MM.1S (cell line): ENCODE measurements around the gene CPEB3.

Experiments
- DNase-seq: peaks from one replicate; pipeline ENCODE4 v3.0.0-alpha.2; 2015
- H2AFZ ChIP-seq: fragments of 300-600 bp; sonication (generic); 2 replicates; pipeline ENCODE4 v1.6.0; 2016; ENCODE audit warnings: antibody characterized with exemption, low read length
- H3F3A ChIP-seq: fragments of 300-600 bp; sonication (generic); 2 replicates; pipeline ENCODE4 v1.6.1; 2016; ENCODE audit warnings: mild to moderate bottlenecking, antibody characterized with exemption, low read length, moderate library complexity, mixed read lengths; ENCODE audit not compliant: insufficient read depth
- H3K27ac ChIP-seq: fragments of 300-600 bp; sonication (generic); 2 replicates; pipeline ENCODE4 v1.5.1; 2016; ENCODE audit warnings: mild to moderate bottlenecking, low read length
- H3K27me3 ChIP-seq: fragments of 300-600 bp; sonication (generic); replicated peaks from 2 replicates; pipeline ENCODE4 v1.6.0; 2016; ENCODE audit warnings: low read length; ENCODE audit not compliant: insufficient read depth
- H3K36me3 ChIP-seq: fragments of 300-600 bp; sonication (generic); replicated peaks from 2 replicates; pipeline ENCODE4 v1.6.1; 2016; ENCODE audit warnings: mild to moderate bottlenecking, low read length, mixed read lengths; ENCODE audit not compliant: insufficient read depth
- H3K4me1 ChIP-seq: fragments of 300-600 bp; sonication (generic); 2 replicates; pipeline ENCODE4 v1.6.1; 2016; ENCODE audit warnings: low read length, mixed read lengths
- H3K4me2 ChIP-seq: fragments of 300-600 bp; sonication (generic); 2 replicates; pipeline ENCODE4 v1.6.0; 2016; ENCODE audit warnings: low read depth, low read length
- H3K4me3 ChIP-seq: fragments of 300-600 bp; sonication (generic); 2 replicates; pipeline ENCODE4 v1.5.1; 2016; ENCODE audit warnings: low read length, mixed read lengths
- H3K79me2 ChIP-seq: fragments of 300-600 bp; sonication (generic); 2 replicates; pipeline ENCODE4 v1.6.1; 2016; ENCODE audit warnings: mixed run types, low read length, mixed read lengths
- H3K9ac ChIP-seq: fragments of 300-600 bp; sonication (generic); 2 replicates; pipeline ENCODE4 v1.6.1; 2016; ENCODE audit warnings: low read length, mixed read lengths
- H3K9me2 ChIP-seq: fragments of 300-600 bp; sonication (generic); replicated peaks from 2 replicates; pipeline ENCODE4 v1.6.1; 2016; ENCODE audit warnings: mild to moderate bottlenecking, low read length, mixed read lengths; ENCODE audit not compliant: insufficient read depth
- H3K9me3 ChIP-seq: fragments of 300-600 bp; sonication (generic); replicated peaks from 2 replicates; pipeline ENCODE4 v1.6.1; 2016; ENCODE audit warnings: mild to moderate bottlenecking, low read length, mixed read lengths; ENCODE audit not compliant: insufficient read depth
- H4K20me1 ChIP-seq: fragments of 300-600 bp; sonication (generic); 2 replicates; pipeline ENCODE4 v1.6.1; 2016; ENCODE audit warnings: mild to moderate bottlenecking, low read length, moderate library complexity, mixed read lengths; ENCODE audit not compliant: insufficient read depth
- EZH2 ChIP-seq: fragments of 300-600 bp; sonication (generic); optimal IDR thresholded peaks from 2 replicates; pipeline ENCODE3; 2017; ENCODE audit warnings: low read depth, mild to moderate bottlenecking, antibody characterized with exemption, low read length, mixed read lengths
- EZH2phosphoT487 ChIP-seq: fragments of 300-600 bp; sonication (generic); IDR thresholded peaks from 2 replicates; pipeline ENCODE4 v1.6.1; 2018; ENCODE audit warnings: antibody characterized with exemption, low read length
- TF ChIP-seq, protein P1 (sequence below): fragments of 300-600 bp; sonication (generic); IDR thresholded peaks from 2 replicates; pipeline ENCODE4 v1.5.1; 2016; ENCODE audit warnings: antibody characterized with exemption, low read length, mixed read lengths

Gene CPEB3

GRCh38 chr10:92313750-92314149, 22.9 kb upstream of the CPEB3 start:
- Histone ChIP-seq H4K20me1 (no peaks in the 10 kb centered on the region), H2AFZ (no peak overlapping the region), H3K9ac (no peak overlapping the region), H3K4me2 (no peak overlapping the region), H3K27ac (no peak overlapping the region), H3K79me2 (peaks cover 53% of the 10 kb centered on the region), H3F3A (no peaks in the 10 kb centered on the region), H3K36me3 (0 out of 2 replicates have a peak, but pooled peaks cover 6% of the 10 kb centered on the region), H3K27me3 (no peaks in the 10 kb centered on the region), H3K9me2 (no peaks in the 10 kb centered on the region), H3K4me1 (no peaks in the 10 kb centered on the region), H3K4me3 (no peak overlapping the region), H3K9me3 (no peaks in the 10 kb centered on the region)
- DNase-seq: no peak
- TF ChIP-seq, protein P1, sequence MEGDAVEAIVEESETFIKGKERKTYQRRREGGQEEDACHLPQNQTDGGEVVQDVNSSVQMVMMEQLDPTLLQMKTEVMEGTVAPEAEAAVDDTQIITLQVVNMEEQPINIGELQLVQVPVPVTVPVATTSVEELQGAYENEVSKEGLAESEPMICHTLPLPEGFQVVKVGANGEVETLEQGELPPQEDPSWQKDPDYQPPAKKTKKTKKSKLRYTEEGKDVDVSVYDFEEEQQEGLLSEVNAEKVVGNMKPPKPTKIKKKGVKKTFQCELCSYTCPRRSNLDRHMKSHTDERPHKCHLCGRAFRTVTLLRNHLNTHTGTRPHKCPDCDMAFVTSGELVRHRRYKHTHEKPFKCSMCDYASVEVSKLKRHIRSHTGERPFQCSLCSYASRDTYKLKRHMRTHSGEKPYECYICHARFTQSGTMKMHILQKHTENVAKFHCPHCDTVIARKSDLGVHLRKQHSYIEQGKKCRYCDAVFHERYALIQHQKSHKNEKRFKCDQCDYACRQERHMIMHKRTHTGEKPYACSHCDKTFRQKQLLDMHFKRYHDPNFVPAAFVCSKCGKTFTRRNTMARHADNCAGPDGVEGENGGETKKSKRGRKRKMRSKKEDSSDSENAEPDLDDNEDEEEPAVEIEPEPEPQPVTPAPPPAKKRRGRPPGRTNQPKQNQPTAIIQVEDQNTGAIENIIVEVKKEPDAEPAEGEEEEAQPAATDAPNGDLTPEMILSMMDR: no peak
- TF ChIP-seq EZH2 (no peak), EZH2phosphoT487 (no peak)

DNA sequence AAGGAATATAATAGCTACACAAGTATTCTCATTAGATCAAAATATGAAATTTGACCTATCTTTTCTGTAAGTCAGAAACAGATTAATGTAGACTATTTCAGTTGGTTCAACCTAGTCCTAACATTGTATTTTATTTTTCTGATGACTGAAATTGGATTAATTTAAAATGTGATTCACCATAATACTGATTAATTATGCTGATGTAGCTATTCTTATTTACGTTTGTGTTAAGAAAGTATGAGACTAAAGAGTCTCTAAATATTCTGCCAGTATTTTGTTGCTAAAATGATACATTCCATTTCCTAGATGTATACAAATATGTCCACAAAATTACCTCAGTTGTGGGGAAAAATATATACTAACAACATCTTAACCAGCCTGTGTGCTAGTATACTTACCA, 18.4 kb upstream of the CPEB3 start:
- DNase-seq: no peak
- no peak overlapping the region for H3K27ac ChIP-seq
- no peak overlapping the region for H3K9ac ChIP-seq
- H3K79me2 ChIP-seq: peaks cover 71% of the 10 kb centered on the region
- H3K4me3 ChIP-seq: no peak overlapping the region
- H3K36me3 ChIP-seq: 0 out of 2 replicates have a peak, but pooled peaks cover 6% of the 10 kb centered on the region
- H3F3A ChIP-seq: no peaks in the 10 kb centered on the region
- H3K9me3 ChIP-seq: no peaks in the 10 kb centered on the region
- no peaks in the 10 kb centered on the region for H3K4me1 ChIP-seq
- TF ChIP-seq EZH2phosphoT487: no peak
- TF ChIP-seq, protein P1: no peak
- TF ChIP-seq EZH2: no peak
- H3K27me3 ChIP-seq: no peaks in the 10 kb centered on the region
- no peaks in the 10 kb centered on the region for H3K9me2 ChIP-seq
- no peak overlapping the region for H2AFZ ChIP-seq
- H4K20me1 ChIP-seq: peaks cover 6% of the 10 kb centered on the region
- H3K4me2 ChIP-seq: no peak overlapping the region

GRCh38 chr10:92305133-92306072, 14.5 kb upstream of the CPEB3 start:
- TF ChIP-seq EZH2phosphoT487 (no peak), EZH2 (no peak)
- TF ChIP-seq, protein P1: no peak
- Histone ChIP-seq H3K27ac (no peak overlapping the region), H3K9me2 (no peaks in the 10 kb centered on the region), H3K27me3 (no peaks in the 10 kb centered on the region), H3K4me3 (no peak overlapping the region), H3K4me1 (peaks cover 9% of the 10 kb centered on the region; the same call in 1 of the 2 replicates), H3K9me3 (no peaks in the 10 kb centered on the region), H3F3A (no peaks in the 10 kb centered on the region), H3K4me2 (no peak overlapping the region), H3K9ac (no peak overlapping the region), H3K36me3 (no peaks in the 10 kb centered on the region), H4K20me1 (peaks cover 6% of the 10 kb centered on the region), H3K79me2 (peaks cover 93% of the 10 kb centered on the region), H2AFZ (no peak overlapping the region)
- no peak for DNase-seq
